Body of pancreas (tissue), 4 donors: ENCODE results near the gene MTA3. TPM values are rescaled to one million over a fixed set of nuclear protein-coding genes. Genes with fewer than 3 reads are reported as not detected.
"Not testable (repeated sequence)": the region's sequence is repeated elsewhere in the genome, so short reads cannot be mapped to it uniquely, and the experiment has no call there.

Experiments
- ATAC-seq: fragments of 150-250 bp; one replicate; pipeline ENCODE4 v1.9.1; 2016
- DNase-seq, 4 donors: peaks; one replicate each; pipeline ENCODE4 v3.0.0-alpha.2; 2019
- H3K27ac ChIP-seq, 4 donors: fragments of 200-600 bp; sonication (generic); 1 replicate in 3 of 4; 2 replicates in 1 of 4; pipeline versions ENCODE4 v1.5.1 to v1.6.1; 2016 to 2019; ENCODE audit warnings: mild to moderate bottlenecking in 1 of 4, mixed read lengths in 1 of 4, moderate library complexity in 1 of 4
- H3K27me3 ChIP-seq, 2 donors: fragments of 200-600 bp; sonication (generic); one replicate each; pipeline ENCODE4 v1.6.0; 2016; ENCODE audit warnings: mild to moderate bottlenecking in 1 of 2
- H3K36me3 ChIP-seq, 2 donors: fragments of 200-600 bp; sonication (generic); replicated peaks in 1 of 2; 2 replicates each; pipeline ENCODE4 v1.5.1; 2016; ENCODE audit warnings: low read depth in 2 of 2; ENCODE audit not compliant: insufficient read depth in 1 of 2
- H3K4me1 ChIP-seq: fragments of 200-600 bp; sonication (generic); one replicate; pipeline ENCODE4 v1.6.0; 2016
- H3K4me3 ChIP-seq, 2 donors: fragments of 200-600 bp; sonication (generic); 1 replicate in 1 of 2; 2 replicates in 1 of 2; pipeline ENCODE4 v1.5.1; 2016 to 2019
- H3K9me3 ChIP-seq, 3 donors: fragments of 200-600 bp; sonication (generic); 1 replicate in 2 of 3; 2 replicates in 1 of 3; pipeline ENCODE4 v1.5.1; 2016
- POLR2A ChIP-seq, 3 donors: fragments of 450-650 bp; IDR thresholded peaks; one replicate each; pipeline ENCODE4 v1.6.1; 2016; ENCODE audit warnings: antibody characterized with exemption in 3 of 3, mild to moderate bottlenecking in 2 of 3
- WGBS, 2 donors: methylation state at CpG; one replicate each; pipeline ENCODE4 v1.1.5; 2017; 5-methylcytosine and 5-hydroxymethylcytosine counted together
- intact Hi-C: fragments of 100-400 bp; cut with DNase I; formaldehyde crosslinking; loops from one replicate; pipeline ENCODE4 v1.15.1; 2023
- total RNA-seq, 2 donors: library from RNA; depleted of rRNA; stranded (reverse); fragments of >200 nt; gene quantifications; one replicate each; pipeline ENCODE4 v1.1.0, GENCODE V29; 2016
- TF ChIP-seq, protein P1 (sequence below), 7 experiments: fragments of 450-650 bp in 4 of 7; fragments of 200-600 bp in 3 of 7; sonication (generic) in 3 of 7; IDR thresholded peaks; one replicate each; pipeline ENCODE4 v1.5.1; 2016 to 2019; ENCODE audit warnings: antibody characterized with exemption in 7 of 7

Gene MTA3
- total RNA-seq, 2 donors from 2014 or later: 23.1 to 31.1 TPM

GRCh38 chr2:42601076-42601475, 32.6 kb downstream of the MTA3 start:
- ATAC-seq (no peak), DNase-seq (no peak)
- Histone ChIP-seq H3K36me3 (no peaks in the 10 kb centered on the region), H3K4me3 (no peak overlapping the region), H3K27ac (no peak overlapping the region), H3K27me3 (no peaks in the 10 kb centered on the region), H3K9me3 (no peaks in the 10 kb centered on the region), H3K4me1 (peaks cover 5% of the 10 kb centered on the region)
- TF ChIP-seq, protein P1, sequence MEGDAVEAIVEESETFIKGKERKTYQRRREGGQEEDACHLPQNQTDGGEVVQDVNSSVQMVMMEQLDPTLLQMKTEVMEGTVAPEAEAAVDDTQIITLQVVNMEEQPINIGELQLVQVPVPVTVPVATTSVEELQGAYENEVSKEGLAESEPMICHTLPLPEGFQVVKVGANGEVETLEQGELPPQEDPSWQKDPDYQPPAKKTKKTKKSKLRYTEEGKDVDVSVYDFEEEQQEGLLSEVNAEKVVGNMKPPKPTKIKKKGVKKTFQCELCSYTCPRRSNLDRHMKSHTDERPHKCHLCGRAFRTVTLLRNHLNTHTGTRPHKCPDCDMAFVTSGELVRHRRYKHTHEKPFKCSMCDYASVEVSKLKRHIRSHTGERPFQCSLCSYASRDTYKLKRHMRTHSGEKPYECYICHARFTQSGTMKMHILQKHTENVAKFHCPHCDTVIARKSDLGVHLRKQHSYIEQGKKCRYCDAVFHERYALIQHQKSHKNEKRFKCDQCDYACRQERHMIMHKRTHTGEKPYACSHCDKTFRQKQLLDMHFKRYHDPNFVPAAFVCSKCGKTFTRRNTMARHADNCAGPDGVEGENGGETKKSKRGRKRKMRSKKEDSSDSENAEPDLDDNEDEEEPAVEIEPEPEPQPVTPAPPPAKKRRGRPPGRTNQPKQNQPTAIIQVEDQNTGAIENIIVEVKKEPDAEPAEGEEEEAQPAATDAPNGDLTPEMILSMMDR (IDR thresholded peaks at IDR 0.05): no peak
- TF ChIP-seq POLR2A (IDR thresholded peaks at IDR 0.05): no peak
- 98 to 100% methylated on average over 3 of the region's 3 CpGs for WGBS, 2 donors
- intact Hi-C loops: no loop called here

- intact Hi-C loops: no loop called here
- H3K27me3 ChIP-seq: no peaks in the 10 kb centered on the region
- no peaks in the 10 kb centered on the region for H3K36me3 ChIP-seq
- no peak overlapping the region for H3K4me3 ChIP-seq
- ATAC-seq: no peak
- TF ChIP-seq POLR2A (IDR thresholded peaks at IDR 0.05): no peak
- TF ChIP-seq, protein P1 (IDR thresholded peaks at IDR 0.05): no peak
- no peaks in the 10 kb centered on the region for H3K9me3 ChIP-seq
- H3K27ac ChIP-seq: no peak overlapping the region
- H3K4me1 ChIP-seq: peaks cover 3% of the 10 kb centered on the region
- no peak for DNase-seq
- 85 to 86% methylated on average over 1 to 2 of the region's 2 CpGs for WGBS, 2 donors
These were observed 33.9 kb downstream of the MTA3 start for GRCh38 chr2:42602218-42602875.

GRCh38 chr2:42602876-42603219, 34.4 kb downstream of the MTA3 start:
- ATAC-seq: no peak
- whole genome bisulfite sequencing, 2 donors: 77 to 89% methylated on average over 3 of the region's 3 CpGs
- DNase-seq: no peak
- Histone ChIP-seq H3K27ac (no peak overlapping the region), H3K4me1 (peaks cover 3% of the 10 kb centered on the region), H3K36me3 (no peaks in the 10 kb centered on the region), H3K27me3 (no peaks in the 10 kb centered on the region), H3K9me3 (no peaks in the 10 kb centered on the region), H3K4me3 (no peak overlapping the region)
- intact Hi-C loops: no loop called here
- TF ChIP-seq, protein P1 (IDR thresholded peaks at IDR 0.05): no peak
- no peak for TF ChIP-seq POLR2A (IDR thresholded peaks at IDR 0.05)

DNA sequence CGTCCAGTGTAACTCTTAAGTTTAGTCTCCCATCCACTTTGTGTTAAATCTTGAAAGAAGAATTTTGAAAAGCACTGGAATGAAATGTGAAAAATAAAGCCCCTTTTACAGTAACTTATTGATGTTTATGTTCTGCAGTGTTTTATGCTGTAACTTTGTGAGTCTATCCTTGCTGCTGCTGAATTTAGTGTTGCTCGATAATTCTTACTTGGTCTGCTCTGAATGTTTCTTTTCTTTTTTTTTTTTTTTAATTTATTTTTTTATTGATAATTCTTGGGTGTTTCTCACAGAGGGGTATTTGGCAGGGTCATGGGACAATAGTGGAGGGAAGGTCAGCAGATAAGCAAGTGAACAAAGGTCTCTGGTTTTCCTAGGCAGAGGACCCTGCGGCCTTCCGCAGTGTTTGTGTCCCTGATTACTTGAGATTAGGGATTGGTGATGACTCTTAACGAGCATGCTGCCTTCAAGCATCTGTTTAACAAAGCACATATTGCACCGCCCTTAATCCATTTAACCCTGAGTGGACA, 36.0 kb downstream of the MTA3 start:
- ATAC-seq, H3K4me3 ChIP-seq, H3K27ac ChIP-seq, H3K36me3 ChIP-seq, H3K4me1 ChIP-seq, H3K9me3 ChIP-seq, H3K27me3 ChIP-seq, DNase-seq, intact Hi-C loops: not testable (repeated sequence)
- WGBS, 2 donors: 78 to 91% methylated on average over 5 to 6 of the region's 6 CpGs

DNA sequence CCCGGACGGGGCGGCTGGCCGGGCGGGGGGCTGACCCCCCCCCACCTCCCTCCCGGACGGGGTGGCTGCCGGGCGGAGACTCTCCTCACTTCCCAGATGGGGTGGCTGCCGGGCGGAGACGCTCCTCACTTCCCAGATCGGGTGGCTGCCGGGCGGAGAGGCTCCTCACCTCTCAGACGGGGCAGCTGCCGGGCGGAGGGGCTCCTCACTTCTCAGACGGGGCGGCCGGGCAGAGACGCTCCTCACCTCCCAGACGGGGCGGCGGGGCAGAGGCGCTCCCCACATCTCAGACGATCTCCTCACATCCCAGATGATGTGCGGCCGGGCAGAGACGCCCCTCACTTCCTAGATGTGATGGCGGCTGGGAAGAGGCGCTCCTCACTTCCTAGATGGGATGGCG, 37.7 kb downstream of the MTA3 start:
- H3K4me3 ChIP-seq, ATAC-seq, DNase-seq, H3K9me3 ChIP-seq, H3K27ac ChIP-seq, H3K27me3 ChIP-seq, H3K36me3 ChIP-seq, H3K4me1 ChIP-seq, intact Hi-C loops: not testable (repeated sequence)
- 99% methylated on average over 18 of the region's 33 CpGs; no CpG with 5 or more reads in 1 of the 2 donors for WGBS, 2 donors

DNA sequence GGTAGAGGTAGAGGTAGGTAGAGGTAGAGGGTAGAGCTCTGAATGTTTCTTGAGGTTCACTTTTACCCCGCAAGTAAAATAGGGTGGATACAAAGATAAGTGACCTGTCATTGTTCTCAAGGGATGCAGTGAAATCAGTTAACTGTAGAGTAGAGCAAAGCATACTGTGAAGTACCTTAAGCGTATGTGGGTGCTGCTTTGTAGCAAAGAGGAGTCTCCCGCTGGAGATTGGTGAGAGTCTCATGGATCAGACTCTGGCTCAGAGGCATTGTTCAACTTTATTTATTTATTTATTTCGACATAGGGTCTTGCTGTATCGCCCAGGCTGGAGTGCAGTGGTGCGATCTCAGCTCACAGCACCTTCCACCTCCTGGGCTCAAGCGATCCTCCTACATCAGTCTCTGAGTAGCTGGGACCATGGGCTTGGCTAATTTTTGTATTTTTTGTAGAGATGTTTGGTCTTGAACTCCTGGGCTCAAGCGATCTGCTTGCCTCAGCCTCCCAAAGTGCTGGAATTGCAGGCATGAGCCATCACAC, 38.7 kb downstream of the MTA3 start:
- no peak overlapping the region for H3K4me3 ChIP-seq
- WGBS, 2 donors: 68 to 90% methylated on average over 8 of the region's 8 CpGs
- no peaks in the 10 kb centered on the region for H3K9me3 ChIP-seq
- peaks cover 0 to 5% of the 10 kb centered on the region in 2 donors for H3K36me3 ChIP-seq
- intact Hi-C loops: no loop called here
- TF ChIP-seq POLR2A (IDR thresholded peaks at IDR 0.05): no peak
- TF ChIP-seq, protein P1 (IDR thresholded peaks at IDR 0.05): no peak
- no peaks in the 10 kb centered on the region for H3K27me3 ChIP-seq
- no peak for DNase-seq
- ATAC-seq: no peak
- H3K27ac ChIP-seq: no peak overlapping the region
- H3K4me1 ChIP-seq: no peaks in the 10 kb centered on the region
